SK-N-SH treated with all-trans-retinoic acid at 6 μM for 48 hours (cell line): ENCODE results near the gene DOCK9.

Source experiments
- ATAC-seq: fragments of 200-7000 bp; cut with Tn5 transposase; 3 replicates; pipeline ENCODE4 v1.9.1; 2020; ENCODE audit warnings: mild to moderate bottlenecking, moderate library complexity
- ARNTL ChIP-seq: fragments of 450-650 bp; formaldehyde crosslinking; IDR thresholded peaks from 2 replicates; pipeline ENCODE4 v1.5.0; 2020; ENCODE audit warnings: low read depth, mild to moderate bottlenecking, moderate library complexity, borderline replicate concordance
- CREB5 ChIP-seq: fragments of 250-450 bp; sonication (Bioruptor Pico); IDR thresholded peaks from 2 replicates; pipeline ENCODE4 v1.5.1; 2020; ENCODE audit warnings: low read depth, mild to moderate bottlenecking, moderate library complexity
- CSDC2 ChIP-seq: fragments of 250-450 bp; sonication (Bioruptor Pico); IDR thresholded peaks from 2 replicates; pipeline ENCODE4 v1.5.0; 2020; ENCODE audit warnings: mild to moderate bottlenecking, moderate library complexity
- CSRNP3 ChIP-seq: fragments of 250-450 bp; sonication (Bioruptor Pico); IDR thresholded peaks from 2 replicates; pipeline ENCODE4 v1.5.1; 2021; ENCODE audit warnings: mild to moderate bottlenecking, moderate library complexity
- ESRRG ChIP-seq: fragments of 250-450 bp; sonication (Bioruptor Pico); IDR thresholded peaks from 2 replicates; pipeline ENCODE4 v1.6.1; 2021; ENCODE audit warnings: mild to moderate bottlenecking
- ISL1 ChIP-seq: fragments of 250-450 bp; sonication (Bioruptor Pico); IDR thresholded peaks from 2 replicates; pipeline ENCODE4 v2.1.2; 2022; ENCODE audit warnings: mild to moderate bottlenecking, moderate library complexity
- OSR1 ChIP-seq: fragments of 250-450 bp; sonication (Bioruptor Pico); IDR thresholded peaks from 2 replicates; pipeline ENCODE4 v1.8.0; 2022; ENCODE audit warnings: moderate library complexity, mild to moderate bottlenecking, inconsistent platforms
- PATZ1 ChIP-seq: fragments of 250-450 bp; sonication (Bioruptor Pico); IDR thresholded peaks from 2 replicates; pipeline ENCODE4 v1.8.0; 2020; ENCODE audit warnings: mild to moderate bottlenecking, moderate library complexity, borderline replicate concordance
- POU6F1 ChIP-seq: fragments of 250-450 bp; sonication (Bioruptor Pico); IDR thresholded peaks from 2 replicates; pipeline ENCODE4 v1.8.0; 2021; ENCODE audit warnings: low read depth, mild to moderate bottlenecking, moderate library complexity, borderline replicate concordance
- PPARA ChIP-seq: fragments of 250-450 bp; sonication (Bioruptor Pico); IDR thresholded peaks from 2 replicates; pipeline ENCODE4 v1.5.0; 2020; ENCODE audit warnings: mild to moderate bottlenecking, borderline replicate concordance
- SNAI2 ChIP-seq: fragments of 250-450 bp; sonication (Bioruptor Pico); IDR thresholded peaks from 2 replicates; pipeline ENCODE4 v1.5.0; 2020; ENCODE audit warnings: mild to moderate bottlenecking, moderate library complexity
- TCF4 ChIP-seq: fragments of 250-450 bp; sonication (Bioruptor Pico); IDR thresholded peaks from 2 replicates; pipeline ENCODE4 v1.8.0; 2021; ENCODE audit warnings: mild to moderate bottlenecking, moderate library complexity, borderline replicate concordance
- TOX ChIP-seq: fragments of 250-450 bp; sonication (Bioruptor Pico); IDR thresholded peaks from 2 replicates; pipeline ENCODE4 v1.8.0; 2021; ENCODE audit warnings: mild to moderate bottlenecking, moderate library complexity, borderline replicate concordance
- TSHZ2 ChIP-seq: fragments of 250-450 bp; sonication (Bioruptor Pico); IDR thresholded peaks from 2 replicates; pipeline ENCODE4 v1.5.0; 2020; ENCODE audit warnings: mild to moderate bottlenecking, moderate library complexity
- ZC3H10 ChIP-seq: fragments of 250-450 bp; sonication (Bioruptor Pico); IDR thresholded peaks from 2 replicates; pipeline ENCODE4 v1.5.1; 2021; ENCODE audit warnings: mild to moderate bottlenecking, moderate library complexity
- ZFP3 ChIP-seq: fragments of 250-450 bp; sonication (Bioruptor Pico); IDR thresholded peaks from 2 replicates; pipeline ENCODE4 v1.5.0; 2020; ENCODE audit warnings: mild to moderate bottlenecking, moderate library complexity
- ZNF565 ChIP-seq: fragments of 450-650 bp; formaldehyde crosslinking; conservative IDR thresholded peaks from 2 replicates; pipeline ENCODE4 v1.5.0; 2020; ENCODE audit warnings: low read depth, mild to moderate bottlenecking, moderate library complexity
- ZNF70 ChIP-seq: fragments of 450-650 bp; formaldehyde crosslinking; IDR thresholded peaks from 2 replicates; pipeline ENCODE4 v1.5.0; 2020; ENCODE audit warnings: mild to moderate bottlenecking, moderate library complexity
- ZNF8 ChIP-seq: fragments of 450-650 bp; formaldehyde crosslinking; IDR thresholded peaks from 2 replicates; pipeline ENCODE4 v1.5.0; 2020; ENCODE audit warnings: mild to moderate bottlenecking, moderate library complexity

Gene DOCK9

GRCh38 chr13:98774776-98775175 lies 203.1 kb downstream of the DOCK9 start:
- ATAC-seq: no peak

GRCh38 chr13:98773921-98774320 lies 203.9 kb downstream of the DOCK9 start:
- TF ChIP-seq OSR1 (CRISPR knock-in tag): no peak
- TF ChIP-seq TCF4 (CRISPR knock-in tag): no peak
- TF ChIP-seq, all 23 proteins: peak for 0
- no peak for ATAC-seq

More at GRCh38 chr13:98774776-98775175, 203.1 kb downstream of the DOCK9 start:
- TF ChIP-seq ZNF565 (CRISPR knock-in tag): no peak
- no peak for TF ChIP-seq CSRNP3 (CRISPR knock-in tag)
- TF ChIP-seq ZC3H10 (CRISPR knock-in tag): no peak
- TF ChIP-seq SNAI2 (CRISPR knock-in tag): no peak
- TF ChIP-seq PPARA: no peak
- TF ChIP-seq ISL1 (CRISPR knock-in tag): no peak
- no peak for TF ChIP-seq ESRRG (CRISPR knock-in tag)
- TF ChIP-seq TCF4 (CRISPR knock-in tag): no peak
- no peak for TF ChIP-seq CREB5
- TF ChIP-seq PATZ1 (CRISPR knock-in tag): no peak
- no peak for TF ChIP-seq CSDC2 (CRISPR knock-in tag)
- TF ChIP-seq ZNF70: no peak
- TF ChIP-seq TSHZ2 (CRISPR knock-in tag): no peak
- no peak for TF ChIP-seq ARNTL (CRISPR knock-in tag)
- no peak for TF ChIP-seq ZFP3 (CRISPR knock-in tag)
- no peak for TF ChIP-seq ZNF8 (CRISPR knock-in tag)

- no peak for TF ChIP-seq CSDC2 (CRISPR knock-in tag)
- TF ChIP-seq POU6F1 (CRISPR knock-in tag): no peak
- TF ChIP-seq SNAI2 (CRISPR knock-in tag): no peak
- TF ChIP-seq TOX (CRISPR knock-in tag): no peak
- no peak for TF ChIP-seq TSHZ2 (CRISPR knock-in tag)
- TF ChIP-seq CREB5: no peak
- TF ChIP-seq ZNF565 (CRISPR knock-in tag): no peak
- no peak for TF ChIP-seq ZC3H10 (CRISPR knock-in tag)
- TF ChIP-seq, all 23 proteins: peak for 0
- no peak for ATAC-seq
Measured at GRCh38 chr13:98772794-98773452, 204.9 kb downstream of the DOCK9 start.
